Upper lobe of left lung (tissue), 4 donors: Measurements from ENCODE around the gene LCN15.

ENCODE experiments used
- CTCF ChIP-seq, 6 experiments: fragments of 450-650 bp in 4 of 6; fragments of 200-600 bp in 2 of 6; sonication (generic) in 2 of 6; IDR thresholded peaks; one replicate each; pipeline ENCODE4 v1.5.1; 2016 to 2019; ENCODE audit warnings: antibody characterized with exemption in 6 of 6
- POLR2A ChIP-seq, 4 donors: fragments of 450-650 bp; IDR thresholded peaks; one replicate each; pipeline ENCODE4 v1.5.1; 2016 to 2017; ENCODE audit warnings: antibody characterized with exemption in 4 of 4, mild to moderate bottlenecking in 2 of 4

DNA sequence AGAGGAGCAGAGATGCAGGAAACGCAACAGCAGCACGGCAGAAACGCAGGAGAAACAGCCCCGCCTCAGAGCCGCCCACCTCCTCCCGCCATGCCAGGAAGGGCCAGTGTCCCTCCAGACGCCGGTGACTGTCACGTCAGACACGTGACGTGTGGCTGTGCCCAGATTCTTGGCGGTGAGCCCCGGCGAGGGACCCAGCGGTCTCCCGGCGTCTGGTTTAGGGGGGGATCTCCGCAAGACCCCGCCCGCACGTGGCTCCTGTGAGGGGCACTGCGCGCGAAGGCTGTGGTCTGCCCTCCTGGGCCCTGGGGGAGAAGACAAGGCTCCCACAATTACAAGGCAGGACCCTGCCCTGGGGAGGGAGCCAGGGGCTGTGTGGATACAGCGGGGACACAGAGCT lies 3.9 kb downstream of the LCN15 start:
- no peak for TF ChIP-seq CTCF (IDR thresholded peaks at IDR 0.05)
- TF ChIP-seq POLR2A (IDR thresholded peaks at IDR 0.05) = no peak
